ENCODE data around the gene PAQR6.

Gene PAQR6

GRCh38 chr1:156193488-156194299, 54.2 kb downstream of the PAQR6 start, which contains the start of gene SLC25A44:
Gene SLC25A44, plus strand, starts transcription at chr1:156194104. Its CDS starts 5,744 bp downstream, at chr1:156199848.
- peak; percentile 99 for DNase-seq
